Measurements from ENCODE around the gene BORCS8.

DNA sequence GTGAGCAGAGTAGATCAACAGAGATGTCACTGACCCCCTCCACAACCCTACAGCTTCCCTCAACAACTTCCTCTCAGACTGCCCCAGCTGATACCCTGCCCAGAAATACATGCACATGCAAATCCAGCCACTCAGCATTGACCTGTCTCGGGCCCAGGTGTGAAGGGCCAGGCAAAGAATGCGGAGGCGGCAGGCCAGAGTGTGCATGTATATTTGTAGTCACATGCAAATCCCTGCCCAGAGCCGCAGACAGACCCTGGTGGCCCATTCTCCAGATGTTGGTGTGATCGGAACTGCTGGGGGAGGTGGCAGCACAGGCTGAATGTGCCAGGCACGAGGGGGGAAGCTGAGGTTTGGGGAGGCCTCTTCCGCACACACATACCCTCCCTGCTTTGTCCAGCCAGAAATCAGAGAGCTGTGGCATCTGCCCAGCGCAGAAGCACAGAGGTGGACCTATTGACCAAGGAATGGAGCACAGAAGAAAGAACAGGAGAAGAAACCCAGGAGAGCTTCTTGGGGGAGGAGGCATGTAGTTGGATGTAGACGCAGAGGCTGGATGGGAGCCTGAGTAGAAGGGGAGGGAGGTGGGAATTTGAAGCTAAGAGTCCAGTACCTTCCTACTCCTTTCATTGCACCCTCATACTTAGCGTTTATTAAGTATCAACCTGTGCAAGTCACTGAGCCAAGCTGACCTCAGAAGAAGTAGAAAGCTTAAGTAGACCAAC, 36.3 kb downstream of the BORCS8 start:
- TF ChIP-seq, protein P1, sequence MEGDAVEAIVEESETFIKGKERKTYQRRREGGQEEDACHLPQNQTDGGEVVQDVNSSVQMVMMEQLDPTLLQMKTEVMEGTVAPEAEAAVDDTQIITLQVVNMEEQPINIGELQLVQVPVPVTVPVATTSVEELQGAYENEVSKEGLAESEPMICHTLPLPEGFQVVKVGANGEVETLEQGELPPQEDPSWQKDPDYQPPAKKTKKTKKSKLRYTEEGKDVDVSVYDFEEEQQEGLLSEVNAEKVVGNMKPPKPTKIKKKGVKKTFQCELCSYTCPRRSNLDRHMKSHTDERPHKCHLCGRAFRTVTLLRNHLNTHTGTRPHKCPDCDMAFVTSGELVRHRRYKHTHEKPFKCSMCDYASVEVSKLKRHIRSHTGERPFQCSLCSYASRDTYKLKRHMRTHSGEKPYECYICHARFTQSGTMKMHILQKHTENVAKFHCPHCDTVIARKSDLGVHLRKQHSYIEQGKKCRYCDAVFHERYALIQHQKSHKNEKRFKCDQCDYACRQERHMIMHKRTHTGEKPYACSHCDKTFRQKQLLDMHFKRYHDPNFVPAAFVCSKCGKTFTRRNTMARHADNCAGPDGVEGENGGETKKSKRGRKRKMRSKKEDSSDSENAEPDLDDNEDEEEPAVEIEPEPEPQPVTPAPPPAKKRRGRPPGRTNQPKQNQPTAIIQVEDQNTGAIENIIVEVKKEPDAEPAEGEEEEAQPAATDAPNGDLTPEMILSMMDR (IDR thresholded peaks at IDR 0.05) = no peak
- TF ChIP-seq POLR2A (IDR thresholded peaks at IDR 0.05) = no peak

Measured in testis (tissue), 2 donors.